Neutrophil (primary cell): ENCODE data around the gene STX16.

Experiments used
- H3K27ac ChIP-seq: fragments of 200-600 bp; sonication (generic); 2 replicates; pipeline ENCODE4 v1.5.1; 2016; ENCODE audit warnings: mild to moderate bottlenecking, moderate library complexity
- H3K27me3 ChIP-seq: fragments of 200-600 bp; sonication (generic); 2 replicates; pipeline ENCODE4 v1.6.0; 2016; ENCODE audit warnings: mild to moderate bottlenecking
- H3K36me3 ChIP-seq: fragments of 200-600 bp; sonication (generic); 2 replicates; pipeline ENCODE4 v1.5.1; 2017
- H3K4me1 ChIP-seq, 2 experiments: fragments of 200-600 bp in 1 of 2; sonication (generic) in 1 of 2; 1 replicate in 1 of 2; 2 replicates in 1 of 2; pipeline versions ENCODE4 v1.5.1 to v1.6.1; 2013 to 2016; ENCODE audit warnings: low read depth in 1 of 2, low read length in 1 of 2, mild to moderate bottlenecking in 1 of 2, moderate library complexity in 1 of 2; ENCODE audit not compliant: control insufficient read depth in 1 of 2, insufficient read depth in 1 of 2
- H3K4me3 ChIP-seq, 2 experiments: fragments of 200-600 bp in 1 of 2; sonication (generic) in 1 of 2; 1 replicate in 1 of 2; 2 replicates in 1 of 2; pipeline ENCODE4 v1.5.1; 2013 to 2016; ENCODE audit warnings: low read depth in 1 of 2, low read length in 1 of 2, mild to moderate bottlenecking in 1 of 2, moderate library complexity in 1 of 2
- H3K9me3 ChIP-seq: fragments of 200-600 bp; sonication (generic); 2 replicates; pipeline ENCODE4 v1.5.1; 2016
- CTCF ChIP-seq: fragments of 200-600 bp; sonication (generic); IDR thresholded peaks from 2 replicates; pipeline ENCODE4 v1.5.1; 2016; ENCODE audit warnings: antibody characterized with exemption

The STX16 gene

GRCh38 chr20:58694241-58695083, 43.4 kb downstream of the STX16 start:
- TF ChIP-seq CTCF = no peak
- peaks cover 39 to 40% of the 10 kb centered on the region in 2 experiments for H3K4me1 ChIP-seq
- H3K4me3 ChIP-seq = peak overlapping the region in 1 of 2 experiments; percentile 65
- peaks cover 60% of the 10 kb centered on the region for H3K36me3 ChIP-seq
- H3K27me3 ChIP-seq = no peaks in the 10 kb centered on the region
- H3K27ac ChIP-seq = peak overlapping the region; percentile 99
- no peaks in the 10 kb centered on the region for H3K9me3 ChIP-seq

GRCh38 chr20:58695084-58695722, 44.1 kb downstream of the STX16 start:
- peaks cover 39% of the 10 kb centered on the region in 2 experiments for H3K4me1 ChIP-seq
- TF ChIP-seq CTCF = no peak
- no peaks in the 10 kb centered on the region for H3K9me3 ChIP-seq
- no peak overlapping the region for H3K27ac ChIP-seq
- H3K4me3 ChIP-seq = no peak overlapping the region
- H3K36me3 ChIP-seq = peaks cover 67% of the 10 kb centered on the region
- H3K27me3 ChIP-seq = no peaks in the 10 kb centered on the region

GRCh38 chr20:58695895-58696375, 44.9 kb downstream of the STX16 start:
- H3K27me3 ChIP-seq = no peaks in the 10 kb centered on the region
- H3K9me3 ChIP-seq = no peaks in the 10 kb centered on the region
- H3K27ac ChIP-seq = no peak overlapping the region
- H3K4me1 ChIP-seq = peaks cover 32% of the 10 kb centered on the region in 2 experiments
- H3K36me3 ChIP-seq = peaks cover 74% of the 10 kb centered on the region
- no peak for TF ChIP-seq CTCF
- no peak overlapping the region for H3K4me3 ChIP-seq

DNA sequence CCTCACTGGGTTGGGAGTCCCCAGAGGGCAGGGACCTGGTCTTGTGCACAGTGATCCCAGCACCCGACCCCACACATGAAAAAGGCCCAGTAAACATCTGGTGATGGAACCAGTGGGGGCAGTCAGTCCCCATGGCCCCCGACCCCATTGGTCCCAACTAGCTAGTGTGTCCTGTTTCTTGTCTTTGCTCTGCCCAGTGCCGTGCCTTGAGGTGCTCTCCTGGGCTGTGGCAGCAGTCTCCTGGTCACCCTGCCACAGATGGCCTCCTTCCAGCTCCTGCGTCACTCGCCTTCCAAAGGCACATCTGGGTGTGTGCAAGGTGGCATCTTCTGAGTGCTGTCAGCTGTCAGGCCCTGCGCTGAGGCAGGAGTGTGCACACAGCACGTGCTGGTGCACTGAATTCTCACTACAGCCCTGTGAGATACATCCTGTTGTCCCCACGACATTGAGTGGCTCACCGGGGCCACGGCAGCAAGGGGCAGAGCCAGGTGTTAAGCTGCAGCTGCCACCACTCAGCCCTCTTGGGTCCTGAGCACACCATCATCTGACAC, 45.4 kb downstream of the STX16 start:
- Histone ChIP-seq H3K9me3 (no peaks in the 10 kb centered on the region), H3K27ac (no peak overlapping the region), H3K4me1 (peaks cover 26 to 27% of the 10 kb centered on the region in 2 experiments), H3K4me3 (no peak overlapping the region), H3K36me3 (peaks cover 80% of the 10 kb centered on the region), H3K27me3 (no peaks in the 10 kb centered on the region)
- no peak for TF ChIP-seq CTCF

- H3K4me1 ChIP-seq = peaks cover 18 to 20% of the 10 kb centered on the region in 2 experiments
- no peak for TF ChIP-seq CTCF
- H3K27ac ChIP-seq = no peak overlapping the region
- peaks cover 88% of the 10 kb centered on the region for H3K36me3 ChIP-seq
- no peak overlapping the region for H3K4me3 ChIP-seq
- H3K27me3 ChIP-seq = no peaks in the 10 kb centered on the region
- H3K9me3 ChIP-seq = no peaks in the 10 kb centered on the region
These were observed 46.3 kb downstream of the STX16 start for GRCh38 chr20:58697201-58697866.
